Activated naive CD4-positive, alpha-beta T cell treated with anti-CD3 and anti-CD28 coated beads, Interleukin-2, amount 10 ng/mL, durations not matched to agents 7 days and 5 days (primary cell): Measurements from ENCODE around the gene EXOC4.

Experiments
- CTCF ChIA-PET: fragments of 350-600 bp; sonication (Branson Sonifier 250); formaldehyde crosslinking; loops from one replicate; lab custom pipeline; 2021; ENCODE audit warnings: antibody characterized with exemption; lab: Charles Lee
- DNase-seq: peaks from one replicate; pipeline ENCODE4 v3.0.0-alpha.2; 2020
- H3K27ac Mint-ChIP-seq: one replicate; pipeline ENCODE4 v1.8.0; 2021; ENCODE audit warnings: mild to moderate bottlenecking, moderate library complexity, mixed read lengths
- H3K27me3 Mint-ChIP-seq: one replicate; pipeline ENCODE4 v1.8.0; 2021; ENCODE audit warnings: mild to moderate bottlenecking, mixed read lengths
- H3K36me3 Mint-ChIP-seq: one replicate; pipeline ENCODE4 v1.8.0; 2021; ENCODE audit warnings: mixed read lengths
- H3K4me1 Mint-ChIP-seq: one replicate; pipeline ENCODE4 v1.8.0; 2021; ENCODE audit warnings: mixed read lengths
- H3K4me3 Mint-ChIP-seq: one replicate; pipeline ENCODE4 v1.8.0; 2021; ENCODE audit warnings: mild to moderate bottlenecking, moderate library complexity, mixed read lengths
- H3K9me3 Mint-ChIP-seq: one replicate; pipeline ENCODE4 v1.8.0; 2021; ENCODE audit warnings: mixed read lengths

The EXOC4 gene

DNA sequence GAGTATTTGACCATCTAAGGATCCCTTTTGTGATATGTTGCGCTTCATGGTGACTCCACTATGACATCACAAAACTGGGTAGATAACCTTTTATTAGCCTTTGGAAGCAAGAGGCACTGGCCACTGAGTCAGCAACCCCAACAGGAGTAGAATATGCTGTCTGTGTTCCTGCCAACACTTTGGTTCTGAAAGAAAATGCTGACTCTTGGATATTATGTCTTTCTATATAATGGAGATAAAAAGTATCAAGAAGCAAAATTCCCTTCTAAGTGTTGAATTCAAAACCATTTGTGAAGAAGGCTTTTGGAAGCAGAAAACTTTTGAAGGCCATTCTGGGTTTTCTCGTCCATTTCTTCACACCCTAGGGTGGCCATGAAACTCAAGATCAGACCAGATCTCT is 528.0 kb downstream of the EXOC4 start:
- no peaks in the 10 kb centered on the region for H3K4me1 Mint-ChIP-seq
- no peaks in the 10 kb centered on the region for H3K36me3 Mint-ChIP-seq
- peaks cover 10% of the 10 kb centered on the region for H3K9me3 Mint-ChIP-seq
- H3K4me3 Mint-ChIP-seq = no peak overlapping the region
- H3K27ac Mint-ChIP-seq = no peak overlapping the region
- CTCF ChIA-PET = no interaction called here
- H3K27me3 Mint-ChIP-seq = no peaks in the 10 kb centered on the region
- no peak for DNase-seq

DNA sequence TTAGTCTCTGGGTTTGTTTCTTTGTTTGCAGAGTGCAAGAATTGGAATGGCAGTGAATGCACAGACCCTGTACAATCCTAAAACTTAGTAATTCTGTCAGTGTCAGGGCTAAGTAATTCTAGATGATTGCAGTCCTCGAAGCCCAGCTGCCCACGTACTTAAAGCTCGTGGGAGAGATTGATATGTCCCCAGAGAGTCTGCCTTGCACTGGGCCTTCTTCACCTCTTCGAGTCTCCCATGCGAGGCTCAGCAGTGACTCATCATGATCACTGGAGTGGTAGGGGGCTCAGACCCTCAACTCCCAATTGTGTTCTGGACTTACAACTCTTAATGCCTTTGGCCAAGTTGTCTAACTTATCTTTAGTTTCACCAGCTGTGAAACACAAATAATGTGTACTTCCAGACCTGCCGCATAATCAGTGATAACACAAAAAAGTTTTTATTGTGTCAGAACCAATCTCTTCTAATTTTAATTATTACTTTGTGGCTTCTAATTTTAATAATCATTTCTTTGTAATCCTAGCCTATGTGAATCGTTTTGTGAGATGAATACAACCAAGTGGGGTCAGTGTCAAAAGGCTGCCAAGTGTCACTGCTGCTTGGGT is 528.7 kb downstream of the EXOC4 start:
- no peak for DNase-seq
- no peak overlapping the region for H3K27ac Mint-ChIP-seq
- CTCF ChIA-PET = no interaction called here
- H3K4me1 Mint-ChIP-seq = no peaks in the 10 kb centered on the region
- no peak overlapping the region for H3K4me3 Mint-ChIP-seq
- peaks cover 10% of the 10 kb centered on the region for H3K9me3 Mint-ChIP-seq
- H3K27me3 Mint-ChIP-seq = no peaks in the 10 kb centered on the region
- H3K36me3 Mint-ChIP-seq = no peaks in the 10 kb centered on the region

DNA sequence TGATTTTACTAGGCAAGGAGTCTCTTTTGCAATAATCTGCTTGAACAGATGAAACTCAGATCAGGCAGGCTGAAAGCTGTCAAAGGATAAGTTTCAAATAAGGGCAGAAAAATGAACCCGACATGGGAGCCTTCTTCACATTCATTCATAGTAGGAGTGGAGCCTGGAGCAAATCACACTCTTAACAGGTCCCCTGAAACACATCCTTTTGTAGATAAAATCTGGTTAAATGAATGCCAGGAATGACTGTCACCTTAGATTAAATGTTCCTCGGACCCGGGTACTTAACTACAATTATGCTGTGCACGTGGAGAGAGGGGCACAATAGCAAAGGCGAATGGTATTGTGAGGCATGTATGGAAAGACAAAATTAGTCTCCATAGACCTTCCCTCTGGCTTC is 529.6 kb downstream of the EXOC4 start:
- Mint-ChIP-seq H3K36me3 (no peaks in the 10 kb centered on the region), H3K4me1 (no peaks in the 10 kb centered on the region), H3K4me3 (no peak overlapping the region), H3K27ac (no peak overlapping the region), H3K27me3 (no peaks in the 10 kb centered on the region), H3K9me3 (peaks cover 8% of the 10 kb centered on the region)
- CTCF ChIA-PET = no interaction called here
- DNase-seq = no peak

DNA sequence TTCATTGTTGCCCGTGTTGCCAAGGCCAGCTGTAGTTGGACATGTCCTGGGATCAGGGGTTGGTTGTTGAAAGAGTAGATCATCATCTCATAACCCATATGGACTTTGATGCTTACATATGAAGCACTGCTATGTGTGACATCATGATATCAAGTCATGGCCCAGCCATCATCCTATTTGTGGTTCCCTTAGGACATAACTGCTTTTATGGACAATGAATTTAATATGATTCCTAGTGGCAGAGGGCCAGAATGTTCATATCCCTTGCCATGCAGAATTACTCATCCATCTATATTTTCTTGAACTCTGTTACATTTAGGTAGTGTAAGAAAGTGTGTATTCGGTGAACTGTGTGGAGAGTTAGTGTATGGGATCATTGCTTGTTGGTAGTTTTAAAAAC is 530.4 kb downstream of the EXOC4 start:
- H3K4me1 Mint-ChIP-seq = no peaks in the 10 kb centered on the region
- H3K27ac Mint-ChIP-seq = no peak overlapping the region
- H3K4me3 Mint-ChIP-seq = no peak overlapping the region
- no peaks in the 10 kb centered on the region for H3K27me3 Mint-ChIP-seq
- H3K9me3 Mint-ChIP-seq = peaks cover 8% of the 10 kb centered on the region
- H3K36me3 Mint-ChIP-seq = no peaks in the 10 kb centered on the region
- no peak for DNase-seq
- CTCF ChIA-PET = no interaction called here

DNA sequence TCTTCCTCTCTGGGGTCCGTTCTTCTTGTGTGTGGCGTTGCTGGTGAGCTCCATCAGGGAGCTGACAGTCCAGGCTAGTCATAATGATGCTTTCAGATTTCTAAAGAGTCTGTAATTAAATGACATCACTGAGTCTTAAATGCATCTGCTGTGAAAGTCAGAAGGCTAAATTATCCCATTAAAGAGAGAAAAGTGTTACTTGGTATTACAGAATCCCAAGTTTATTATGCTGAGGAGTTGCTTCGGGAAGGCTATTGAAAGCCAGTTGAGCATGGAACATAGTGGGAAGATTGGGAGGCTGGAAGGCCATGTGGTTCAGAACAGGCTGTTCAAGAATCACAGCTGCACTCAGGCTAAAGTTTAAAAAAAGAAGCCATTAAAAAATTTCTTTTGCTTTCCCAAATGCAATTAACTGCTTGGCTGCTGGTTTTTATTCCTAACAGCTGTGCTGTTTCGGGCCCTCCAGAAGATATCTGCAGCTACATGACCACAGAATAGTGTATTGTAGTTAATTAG is 531.7 kb downstream of the EXOC4 start:
- H3K4me1 Mint-ChIP-seq = no peaks in the 10 kb centered on the region
- H3K27ac Mint-ChIP-seq = no peak overlapping the region
- CTCF ChIA-PET = no interaction called here
- H3K36me3 Mint-ChIP-seq = no peaks in the 10 kb centered on the region
- DNase-seq = no peak
- no peaks in the 10 kb centered on the region for H3K27me3 Mint-ChIP-seq
- no peak overlapping the region for H3K4me3 Mint-ChIP-seq
- H3K9me3 Mint-ChIP-seq = peaks cover 4% of the 10 kb centered on the region

DNA sequence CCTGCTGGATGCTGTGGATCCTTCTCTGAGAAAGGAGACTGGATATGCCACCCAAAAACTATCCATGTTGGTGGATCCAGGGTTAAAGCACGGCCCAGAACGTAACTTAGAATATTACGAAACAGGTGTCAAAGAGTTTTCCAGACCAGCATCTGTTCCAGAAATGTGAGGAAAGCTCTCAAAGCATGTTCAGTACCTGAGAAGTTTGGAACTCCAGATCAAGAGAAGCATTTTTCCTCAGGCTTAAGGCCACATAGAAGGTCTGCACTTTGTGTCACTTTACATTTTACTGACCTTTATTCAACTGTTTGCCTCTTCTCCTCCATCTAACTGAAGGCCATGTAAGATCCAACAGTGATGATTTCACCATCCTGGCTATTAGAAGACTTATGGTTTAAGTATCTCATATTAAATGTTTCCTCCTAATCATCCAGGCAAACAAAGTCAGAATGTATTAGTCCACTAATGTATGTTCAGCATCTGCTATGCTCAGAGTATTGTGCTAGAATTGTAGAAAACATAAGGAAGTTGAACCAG is 533.6 kb downstream of the EXOC4 start:
- no peaks in the 10 kb centered on the region for H3K9me3 Mint-ChIP-seq
- CTCF ChIA-PET = no interaction called here
- H3K36me3 Mint-ChIP-seq = no peaks in the 10 kb centered on the region
- H3K27me3 Mint-ChIP-seq = no peaks in the 10 kb centered on the region
- no peaks in the 10 kb centered on the region for H3K4me1 Mint-ChIP-seq
- no peak overlapping the region for H3K4me3 Mint-ChIP-seq
- no peak for DNase-seq
- H3K27ac Mint-ChIP-seq = no peak overlapping the region

DNA sequence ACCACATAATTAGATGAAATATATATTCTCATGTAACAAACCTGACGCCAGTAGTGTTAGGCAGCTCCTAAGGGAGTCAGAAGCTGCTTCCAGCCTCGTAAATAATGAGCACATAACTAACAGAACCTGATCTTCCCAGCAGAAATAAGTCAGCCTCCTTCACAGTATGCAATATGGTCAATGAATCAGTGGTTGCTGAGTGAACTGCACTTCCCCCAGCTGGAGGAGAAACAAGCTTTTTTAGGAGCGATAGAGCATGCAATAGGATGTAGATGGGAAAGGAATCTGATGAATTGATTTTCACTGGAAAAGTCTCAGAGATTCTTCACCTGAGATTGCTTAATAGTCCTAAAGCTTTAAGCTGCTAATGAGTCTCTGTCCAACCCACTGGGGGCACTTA is 537.1 kb downstream of the EXOC4 start:
- Mint-ChIP-seq H3K4me1 (no peaks in the 10 kb centered on the region), H3K36me3 (no peaks in the 10 kb centered on the region), H3K27ac (no peak overlapping the region), H3K9me3 (no peaks in the 10 kb centered on the region), H3K4me3 (no peak overlapping the region), H3K27me3 (no peaks in the 10 kb centered on the region)
- DNase-seq = no peak
- CTCF ChIA-PET = interaction anchor here (1.0 kb wide), 1 partner anchor 64 kb away, joined by 3 read pairs; no protein-coding TSS in a partner anchor

DNA sequence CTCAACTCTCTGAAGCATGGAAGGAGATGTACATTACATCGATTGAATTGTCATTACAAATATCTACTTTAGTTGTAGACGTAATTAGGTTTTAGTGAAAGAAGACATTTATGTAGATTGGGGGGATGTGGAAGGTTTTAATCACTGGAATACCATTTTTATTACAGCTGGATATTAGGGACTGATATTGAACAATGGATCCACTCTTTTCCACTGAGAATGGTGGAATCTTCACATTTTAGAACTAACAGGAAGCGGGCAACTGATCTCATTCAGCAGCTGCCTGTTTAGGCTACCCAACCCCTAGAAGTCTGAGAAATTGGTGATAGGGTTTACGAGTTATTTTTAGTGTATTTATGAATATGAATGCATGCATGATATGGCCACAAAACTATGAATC is 538.0 kb downstream of the EXOC4 start:
- no peaks in the 10 kb centered on the region for H3K36me3 Mint-ChIP-seq
- no peak for DNase-seq
- H3K9me3 Mint-ChIP-seq = no peaks in the 10 kb centered on the region
- CTCF ChIA-PET = interaction anchor here (1.0 kb wide), 1 partner anchor 63 kb away, joined by 3 read pairs; no protein-coding TSS in a partner anchor
- H3K27ac Mint-ChIP-seq = no peak overlapping the region
- H3K4me1 Mint-ChIP-seq = no peaks in the 10 kb centered on the region
- no peak overlapping the region for H3K4me3 Mint-ChIP-seq
- no peaks in the 10 kb centered on the region for H3K27me3 Mint-ChIP-seq

DNA sequence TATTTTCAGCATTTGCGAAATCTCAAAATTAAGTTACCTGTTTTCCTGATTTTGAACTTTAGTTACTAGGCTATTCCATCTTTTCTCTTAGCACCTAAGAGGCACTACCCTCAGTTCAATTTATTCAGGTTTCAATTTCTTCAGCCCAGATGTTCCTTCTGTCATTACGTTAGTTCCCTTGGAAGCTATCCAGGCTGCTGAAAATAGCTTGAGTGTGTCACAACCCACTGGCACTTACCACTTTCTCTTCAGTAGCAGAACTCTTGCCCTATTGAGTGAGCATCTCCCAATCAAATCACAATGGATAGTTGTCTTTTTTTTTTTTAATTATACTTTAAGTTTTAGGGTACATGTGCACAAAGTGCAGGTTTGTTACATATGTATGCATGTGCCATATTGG is 541.6 kb downstream of the EXOC4 start:
- H3K36me3 Mint-ChIP-seq = no peaks in the 10 kb centered on the region
- CTCF ChIA-PET = no interaction called here

DNA sequence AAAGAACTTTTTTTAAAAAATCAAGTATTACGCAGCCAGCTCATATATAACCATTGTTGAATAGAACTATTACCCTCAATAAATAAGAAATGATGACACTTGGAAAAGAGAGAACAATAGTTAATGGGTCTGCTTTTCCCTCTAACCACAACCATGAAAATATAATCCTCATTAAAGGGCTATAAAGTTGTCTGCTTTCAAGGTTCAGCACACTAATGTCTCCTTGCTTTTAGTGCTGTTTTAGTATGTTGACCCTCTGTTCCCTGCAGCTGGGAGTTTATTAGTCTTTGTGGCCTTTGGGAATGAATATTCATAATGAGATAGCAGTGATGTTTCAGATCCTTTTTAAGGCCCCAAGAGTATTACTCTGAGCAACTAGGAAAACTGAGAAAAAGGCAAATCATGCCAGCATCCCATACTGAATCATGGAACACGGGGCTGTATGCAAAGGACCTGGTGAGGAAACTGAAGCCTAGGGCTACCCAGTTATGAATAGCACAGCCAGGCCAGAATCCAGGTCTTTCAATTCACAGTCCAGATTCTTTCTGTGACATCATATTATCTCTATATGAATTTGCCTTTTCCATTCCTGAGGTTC is 542.3 kb downstream of the EXOC4 start:
- Mint-ChIP-seq H3K27ac (no peak overlapping the region), H3K27me3 (no peaks in the 10 kb centered on the region), H3K4me1 (no peaks in the 10 kb centered on the region), H3K36me3 (no peaks in the 10 kb centered on the region), H3K9me3 (no peaks in the 10 kb centered on the region), H3K4me3 (no peak overlapping the region)
- no peak for DNase-seq
- CTCF ChIA-PET = no interaction called here

More for the DNA sequence above, 541.6 kb downstream of the EXOC4 start:
- Mint-ChIP-seq H3K4me1 (no peaks in the 10 kb centered on the region), H3K27me3 (no peaks in the 10 kb centered on the region), H3K9me3 (no peaks in the 10 kb centered on the region), H3K27ac (no peak overlapping the region), H3K4me3 (no peak overlapping the region)
- no peak for DNase-seq

DNA sequence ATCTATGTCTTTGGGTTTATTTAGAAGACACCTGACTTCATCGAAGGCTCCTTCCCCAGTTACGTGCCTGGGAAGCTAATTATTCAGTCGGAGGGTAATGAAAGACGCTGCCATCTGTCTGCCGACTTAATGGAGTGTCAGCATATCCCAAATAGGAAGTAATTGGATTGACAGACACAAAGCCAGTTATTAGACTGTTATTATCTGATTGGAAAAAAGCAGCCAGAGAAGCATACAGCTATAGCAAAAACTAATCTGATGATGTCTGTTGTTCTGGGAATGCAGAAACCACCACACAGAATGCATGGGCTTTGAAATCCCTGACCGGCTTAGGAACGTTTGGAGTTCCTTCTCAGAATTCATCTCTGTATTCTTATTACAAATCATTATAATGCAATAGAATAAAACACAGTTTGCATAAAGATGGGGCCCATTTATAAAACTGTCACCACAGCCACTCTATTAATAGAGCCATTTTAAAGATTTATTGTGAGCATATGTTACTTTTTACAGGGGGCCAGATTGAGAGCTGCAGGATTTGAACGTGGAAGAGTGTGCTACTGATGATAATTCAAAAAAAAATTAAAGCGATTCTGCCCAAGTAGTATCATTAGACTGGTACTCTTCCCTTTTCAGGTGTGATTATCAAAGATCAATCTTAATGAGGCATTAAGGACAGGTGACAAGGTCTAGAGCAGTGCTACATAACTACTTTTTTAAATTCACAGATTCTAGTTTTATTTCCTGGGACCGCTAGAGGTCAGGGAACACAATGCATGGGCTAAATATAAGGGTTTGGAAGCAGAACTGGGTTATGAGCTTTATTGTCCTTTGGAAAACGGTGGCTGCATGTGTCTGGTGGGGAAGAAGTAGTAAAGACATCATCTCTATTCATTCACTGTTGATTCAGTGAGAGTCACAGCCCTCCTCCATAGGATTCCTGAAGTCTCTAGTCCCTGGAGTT is 544.2 kb downstream of the EXOC4 start:
- no peak for DNase-seq
- Mint-ChIP-seq H3K4me1 (no peaks in the 10 kb centered on the region), H3K27me3 (no peaks in the 10 kb centered on the region), H3K9me3 (no peaks in the 10 kb centered on the region), H3K36me3 (no peaks in the 10 kb centered on the region), H3K4me3 (no peak overlapping the region), H3K27ac (no peak overlapping the region)
- CTCF ChIA-PET = no interaction called here

DNA sequence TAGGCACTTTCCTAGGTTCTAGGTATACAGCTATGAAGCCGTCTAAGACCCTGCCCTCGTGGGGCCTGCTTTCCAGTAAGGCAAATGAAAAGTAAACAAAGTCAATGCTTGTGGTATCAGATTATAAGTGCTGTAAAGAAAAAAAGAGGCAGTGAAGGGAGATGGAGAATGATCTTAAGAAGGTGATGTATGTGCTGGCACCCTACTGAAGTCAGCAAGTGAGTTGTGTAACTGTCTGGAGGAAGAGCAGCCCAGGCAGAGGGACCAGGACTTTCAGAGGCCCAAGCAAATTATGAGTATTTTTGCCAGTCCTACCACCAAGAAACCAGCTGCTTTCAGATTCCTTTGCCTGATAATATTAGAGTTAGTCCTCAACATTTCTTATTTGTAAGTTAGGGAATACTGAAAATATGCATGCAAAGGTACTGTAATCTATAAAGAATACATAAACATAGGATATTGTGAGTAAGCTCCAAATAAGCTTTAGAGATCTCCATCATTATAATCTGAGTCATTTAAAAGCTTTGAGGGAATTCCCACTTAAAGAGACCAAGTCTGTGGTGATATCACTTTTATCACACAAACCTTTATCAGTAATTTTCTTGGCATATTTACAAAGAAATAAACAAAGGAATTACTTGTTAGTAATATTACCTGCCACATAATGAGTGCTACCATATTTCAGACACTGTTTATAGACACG is 545.1 kb downstream of the EXOC4 start:
- no peaks in the 10 kb centered on the region for H3K27me3 Mint-ChIP-seq
- H3K4me3 Mint-ChIP-seq = no peak overlapping the region
- CTCF ChIA-PET = interaction anchor here (0.8 kb wide), 1 partner anchor 29 kb away, joined by 3 read pairs; no protein-coding TSS in a partner anchor
- H3K27ac Mint-ChIP-seq = no peak overlapping the region
- no peaks in the 10 kb centered on the region for H3K4me1 Mint-ChIP-seq
- DNase-seq = no peak
- H3K9me3 Mint-ChIP-seq = no peaks in the 10 kb centered on the region
- no peaks in the 10 kb centered on the region for H3K36me3 Mint-ChIP-seq

DNA sequence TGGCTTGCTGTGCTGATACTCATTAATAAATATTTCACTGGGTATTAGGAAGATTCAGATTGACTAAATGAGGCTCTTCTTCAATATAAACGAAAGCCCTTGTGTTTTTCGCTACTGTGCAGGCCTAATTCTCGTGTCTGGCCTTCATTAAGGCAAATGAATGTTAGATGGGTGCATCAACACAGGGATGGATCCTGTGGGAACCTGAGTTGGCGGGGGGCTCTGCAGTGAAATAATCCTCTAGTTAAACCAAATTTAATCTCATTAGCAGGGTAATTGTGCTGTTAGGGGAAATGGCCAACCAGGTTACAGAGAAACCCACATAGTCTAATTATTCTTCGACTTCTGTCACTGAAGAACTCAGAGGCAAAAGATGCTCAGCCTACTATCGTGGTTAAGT is 548.5 kb downstream of the EXOC4 start:
- H3K4me3 Mint-ChIP-seq = no peak overlapping the region
- H3K4me1 Mint-ChIP-seq = no peaks in the 10 kb centered on the region
- H3K27me3 Mint-ChIP-seq = no peaks in the 10 kb centered on the region
- no peaks in the 10 kb centered on the region for H3K9me3 Mint-ChIP-seq
- no peaks in the 10 kb centered on the region for H3K36me3 Mint-ChIP-seq
- CTCF ChIA-PET = no interaction called here
- no peak overlapping the region for H3K27ac Mint-ChIP-seq
- DNase-seq = no peak

DNA sequence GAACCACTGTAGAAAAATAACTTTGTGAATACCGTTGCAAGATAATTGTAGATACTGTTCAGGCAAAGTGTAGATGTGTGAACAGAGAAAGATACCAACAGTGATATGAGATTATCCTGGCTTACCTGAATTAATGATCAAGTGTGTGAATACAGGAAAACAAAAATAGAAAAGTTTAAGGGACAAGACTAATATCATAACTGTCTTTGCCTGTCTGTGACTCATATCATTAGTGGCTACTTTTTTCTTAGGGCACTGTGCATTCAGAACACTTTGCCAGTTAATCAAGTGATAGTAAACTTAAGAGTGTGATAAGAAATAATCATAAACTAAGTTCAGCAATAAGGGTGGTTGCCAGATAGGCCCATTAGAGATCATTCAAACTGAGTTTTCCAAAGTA is 551.2 kb downstream of the EXOC4 start:
- Mint-ChIP-seq H3K27me3 (no peaks in the 10 kb centered on the region), H3K27ac (no peak overlapping the region), H3K4me3 (no peak overlapping the region), H3K4me1 (no peaks in the 10 kb centered on the region), H3K36me3 (no peaks in the 10 kb centered on the region), H3K9me3 (no peaks in the 10 kb centered on the region)
- DNase-seq = no peak
- CTCF ChIA-PET = no interaction called here
